ENCODE measurements around the gene NFRKB.

- TF ChIP-seq CTCF (IDR thresholded peaks at IDR 0.05) (no peak), POLR2AphosphoS5 (IDR thresholded peaks at IDR 0.05) (no peak), EP300 (IDR thresholded peaks at IDR 0.05; ENCODE audit: low read depth) (no peak)
Measured at GRCh38 chr11:129944696-129945095, 49.3 kb upstream of the NFRKB start.

Data from transverse colon (tissue), 4 donors.